ENCODE results near the gene ACTR5. TPM values are rescaled to one million over a fixed set of nuclear protein-coding genes. Genes with fewer than 3 reads are reported as not detected.

Gene ACTR5
- total and polyA plus RNA-seq, 3 donors from 2014 or later: 18.9 to 26.9 (median 22.7) TPM

GRCh38 chr20:38725148-38725901 lies 22.9 kb upstream of the ACTR5 start:
- Histone ChIP-seq H3K27me3 (no peaks in the 10 kb centered on the region), H3K4me1 (no peaks in the 10 kb centered on the region), H3K4me3 (no peak overlapping the region), H3K36me3 (ENCODE audit: low read depth, missing control alignments) (no peaks in the 10 kb centered on the region), H3K27ac (no peak overlapping the region), H3K9me3 (no peaks in the 10 kb centered on the region)
- no peak for DNase-seq
- intact Hi-C loops (cut with DNase I; ENCODE audit: low total_unique reads): no loop called here
- TF ChIP-seq POLR2A (IDR thresholded peaks at IDR 0.05) (no peak), CTCF (IDR thresholded peaks at IDR 0.05) (no peak)
- 0 to 5% methylated on average over 16 to 31 of the region's 35 CpGs for WGBS, 2 donors

- intact Hi-C loops (cut with DNase I; ENCODE audit: low total_unique reads): no loop called here
- no peaks in the 10 kb centered on the region for H3K27me3 ChIP-seq
- 5 to 7% methylated on average over 23 to 49 of the region's 53 CpGs for WGBS, 2 donors
- no peak overlapping the region for H3K27ac ChIP-seq
- no peak overlapping the region for H3K4me3 ChIP-seq
- TF ChIP-seq POLR2A (IDR thresholded peaks at IDR 0.05): no peak
- TF ChIP-seq CTCF (IDR thresholded peaks at IDR 0.05): peak in 1 of 3 experiments; percentile 2
- H3K4me1 ChIP-seq: no peaks in the 10 kb centered on the region
- no peaks in the 10 kb centered on the region for H3K36me3 ChIP-seq (ENCODE audit: low read depth, missing control alignments)
- DNase-seq: peak; percentile 37
- no peaks in the 10 kb centered on the region for H3K9me3 ChIP-seq
Observed at GRCh38 chr20:38725931-38726803, 22.1 kb upstream of the ACTR5 start.

- intact Hi-C loops (cut with DNase I; ENCODE audit: low total_unique reads): no loop called here
- no peak overlapping the region for H3K27ac ChIP-seq
- DNase-seq: peak; percentile 54
- no peak for TF ChIP-seq CTCF (IDR thresholded peaks at IDR 0.05)
- TF ChIP-seq POLR2A (IDR thresholded peaks at IDR 0.05): no peak
- H3K4me1 ChIP-seq: no peaks in the 10 kb centered on the region
- H3K27me3 ChIP-seq: no peaks in the 10 kb centered on the region
- H3K9me3 ChIP-seq: no peaks in the 10 kb centered on the region
- WGBS, 2 donors: 3 to 5% methylated on average over 36 to 43 of the region's 43 CpGs
- peak overlapping the region in 1 of 2 donors; percentile 4 for H3K4me3 ChIP-seq
- H3K36me3 ChIP-seq (ENCODE audit: low read depth, missing control alignments): no peaks in the 10 kb centered on the region
Observed at GRCh38 chr20:38726804-38727606, 21.3 kb upstream of the ACTR5 start.

- Histone ChIP-seq H3K27me3 (no peaks in the 10 kb centered on the region), H3K27ac (no peak overlapping the region), H3K9me3 (no peaks in the 10 kb centered on the region), H3K36me3 (ENCODE audit: low read depth, missing control alignments) (no peaks in the 10 kb centered on the region), H3K4me3 (peak overlapping the region in 1 of 2 donors; percentile 4), H3K4me1 (no peaks in the 10 kb centered on the region)
- intact Hi-C loops (cut with DNase I; ENCODE audit: low total_unique reads): no loop called here
- DNase-seq: no peak
- 0 to 4% methylated on average over 2 to 46 of the region's 46 CpGs for WGBS, 2 donors
- TF ChIP-seq POLR2A (IDR thresholded peaks at IDR 0.05) (no peak), CTCF (IDR thresholded peaks at IDR 0.05) (no peak)
Observed at GRCh38 chr20:38727607-38728190, 20.6 kb upstream of the ACTR5 start.

Data from testis (tissue), 3 donors.